HepG2 (cell line): Measurements from ENCODE around the gene OAT. TPM values are rescaled to one million over a fixed set of nuclear protein-coding genes. Genes with fewer than 3 reads are reported as not detected.

Experiments used
- AHR ChIP-seq: IDR thresholded peaks from 2 replicates; pipeline ENCODE4 v1.6.1; 2018; ENCODE audit warnings: missing genetic modification reagents, missing compliant biosample characterization
- BCLAF1 ChIP-seq: fragments of 450-650 bp; IDR thresholded peaks from 2 replicates; pipeline ENCODE4 v1.6.1; 2017; ENCODE audit warnings: mild to moderate bottlenecking
- CBX5 ChIP-seq: sonication (generic); formaldehyde crosslinking; IDR thresholded peaks from 2 replicates; pipeline ENCODE4 v1.4.0; 2020; ENCODE audit warnings: missing genetic modification reagents, borderline replicate concordance
- CTCF ChIP-seq: sonication (generic); formaldehyde crosslinking; IDR thresholded peaks from 2 replicates; pipeline ENCODE4 v1.5.0; 2020; ENCODE audit warnings: mild to moderate bottlenecking, missing genetic modification reagents, moderate library complexity
- ETV6 ChIP-seq: sonication (generic); formaldehyde crosslinking; conservative IDR thresholded peaks from 2 replicates; pipeline ENCODE4 v1.4.0; 2020; ENCODE audit warnings: missing genetic modification reagents
- JUND ChIP-seq: sonication (generic); formaldehyde crosslinking; IDR thresholded peaks from 2 replicates; pipeline ENCODE4 v1.8.0; 2022; ENCODE audit warnings: mild to moderate bottlenecking, missing genetic modification reagents
- MED8 ChIP-seq: sonication (generic); formaldehyde crosslinking; IDR thresholded peaks from 2 replicates; pipeline ENCODE4 v1.8.1; 2023; ENCODE audit warnings: mild to moderate bottlenecking, missing genetic modification reagents; ENCODE audit not compliant: insufficient replicate concordance
- MNT ChIP-seq: fragments of 450-650 bp; IDR thresholded peaks from 2 replicates; pipeline ENCODE4 v1.6.1; 2016
- NFAT5 ChIP-seq: sonication (generic); formaldehyde crosslinking; IDR thresholded peaks from 2 replicates; pipeline ENCODE4 v1.4.0; 2020; ENCODE audit warnings: missing genetic modification reagents
- POLR2A ChIP-seq, 2 experiments: IDR thresholded peaks; 2 replicates each; pipeline ENCODE4 v1.6.1; 2011; ENCODE audit warnings: low read depth in 2 of 2, low read length in 2 of 2, mild to moderate bottlenecking in 1 of 2, moderate library complexity in 1 of 2; ENCODE audit not compliant: insufficient read depth in 1 of 2
- SNAPC2 ChIP-seq: sonication (generic); formaldehyde crosslinking; IDR thresholded peaks from 2 replicates; pipeline ENCODE4 v1.8.1; 2022; ENCODE audit warnings: mild to moderate bottlenecking, missing genetic modification reagents
- STAT5B ChIP-seq: sonication (generic); formaldehyde crosslinking; IDR thresholded peaks from 2 replicates; pipeline ENCODE4 v1.4.0; 2020; ENCODE audit warnings: missing genetic modification reagents
- TAF15 ChIP-seq: fragments of 200-400 bp; formaldehyde crosslinking; IDR thresholded peaks from one replicate; pipeline ENCODE4 v1.6.1; 2018; ENCODE audit warnings: mild to moderate bottlenecking, low read depth, low read length; ENCODE audit not compliant: poor library complexity, severe bottlenecking
- THAP8 ChIP-seq: sonication (generic); formaldehyde crosslinking; IDR thresholded peaks from 2 replicates; pipeline ENCODE4 v1.5.1; 2020; ENCODE audit warnings: missing genetic modification reagents, mild to moderate bottlenecking, borderline replicate concordance
- ZBTB42 ChIP-seq: sonication (generic); formaldehyde crosslinking; IDR thresholded peaks from 2 replicates; pipeline ENCODE4 v1.5.0; 2020; ENCODE audit warnings: mild to moderate bottlenecking, missing genetic modification reagents
- ZNF180 ChIP-seq: sonication (generic); formaldehyde crosslinking; IDR thresholded peaks from 2 replicates; pipeline ENCODE4 v1.4.0; 2020; ENCODE audit warnings: low read depth, missing genetic modification reagents, borderline replicate concordance
- ZNF225 ChIP-seq: sonication (generic); formaldehyde crosslinking; IDR thresholded peaks from 2 replicates; pipeline ENCODE4 v1.4.0; 2020; ENCODE audit warnings: mild to moderate bottlenecking, missing genetic modification reagents
- ZNF3 ChIP-seq: IDR thresholded peaks from 2 replicates; pipeline ENCODE4 v1.7.0; 2017; ENCODE audit warnings: inconsistent platforms
- polyA plus RNA-seq, 8 experiments: library from polyadenylated mRNA; depleted of rRNA in 3 of 8; stranded (reverse) in 7 of 8; unstranded in 1 of 8; fragments of >200 nt; fragmentation: Illumina TruSeq in 4 of 8; extraction: Trizol in 4 of 8; gene quantifications; 2 replicates each; pipeline versions ENCODE4 v1.2.1 to v1.2.3, GENCODE V29; 2011 to 2016; ENCODE audit warnings: low read depth in 4 of 8, missing spikeins in 1 of 8, mixed read lengths in 1 of 8; ENCODE audit not compliant: insufficient read depth in 1 of 8
- total RNA-seq, 5 experiments: library from RNA; depleted of rRNA; stranded (reverse); fragments of >200 nt; fragmentation: Illumina TruSeq; extraction: Trizol; gene quantifications; 2 replicates each; pipeline ENCODE4 v1.2.3, GENCODE V29; 2016; ENCODE audit warnings: low read depth in 1 of 5

Gene OAT
- total and polyA plus RNA-seq, 2 of the 13 experiments (the other 11 are each of a cell fraction or from before 2014, with no cell fraction given): 87.8 to 96.7 TPM

GRCh38 chr10:124418726-124419501, at the start of gene OAT (continued):
- no peak for TF ChIP-seq TAF15
- TF ChIP-seq ETV6 (CRISPR knock-in tag): no peak
- no peak for TF ChIP-seq ZNF180 (CRISPR knock-in tag)
- TF ChIP-seq NFAT5 (CRISPR knock-in tag): no peak
- TF ChIP-seq THAP8 (CRISPR knock-in tag): no peak
- TF ChIP-seq CTCF (CRISPR knock-in tag): peak; percentile 48
- TF ChIP-seq AHR (CRISPR knock-in tag): no peak
- peak; percentile 51 for TF ChIP-seq MNT
- no peak for TF ChIP-seq SNAPC2 (CRISPR knock-in tag)
- TF ChIP-seq ZNF3: no peak
- TF ChIP-seq STAT5B (CRISPR knock-in tag): no peak
- peak; percentile 44; the same call in 1 of the 2 replicates for TF ChIP-seq CBX5 (CRISPR knock-in tag)
- TF ChIP-seq MED8 (CRISPR knock-in tag): no peak
- no peak for TF ChIP-seq ZBTB42 (CRISPR knock-in tag)
- no peak for TF ChIP-seq JUND (CRISPR knock-in tag)
- no peak for TF ChIP-seq BCLAF1
- TF ChIP-seq ZNF225 (CRISPR knock-in tag): no peak
- TF ChIP-seq POLR2A (IDR thresholded peaks at IDR 0.05; ENCODE audit: insufficient read depth in 1 of 2, low read depth in 2 of 2, low read length in 2 of 2): peak; percentile 98 to 100
